ENCODE measurements around the gene DYRK2.

The DYRK2 gene

DNA sequence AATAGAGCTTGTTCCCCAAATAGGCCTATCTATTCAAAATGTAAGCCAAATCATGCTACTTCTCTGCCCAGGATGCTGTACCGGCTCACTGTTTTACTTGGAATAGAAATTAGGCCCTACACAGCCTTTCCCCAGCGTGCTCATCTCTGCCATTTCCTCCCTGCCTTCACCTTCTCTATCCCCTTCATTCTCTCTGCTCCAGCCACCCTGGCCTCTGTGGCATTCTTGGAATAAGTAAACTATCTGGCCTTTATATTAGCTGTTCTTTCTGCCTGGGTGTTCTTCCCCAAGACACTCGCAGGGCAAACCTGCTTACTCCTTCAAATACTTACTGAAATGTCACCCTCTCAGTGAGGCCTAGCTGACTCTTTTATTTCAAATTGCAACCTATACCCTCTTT lies 30.9 kb upstream of the DYRK2 start:
- no peaks in the 10 kb centered on the region for H3K27me3 ChIP-seq (ENCODE audit: insufficient read depth, poor library complexity, severe bottlenecking)
- no peak for DNase-seq (ENCODE audit: low spot score)
- H3K4me1 ChIP-seq (ENCODE audit: insufficient read depth, poor library complexity, severe bottlenecking): no peaks in the 10 kb centered on the region
- H3K9me3 ChIP-seq (ENCODE audit: severe bottlenecking): no peaks in the 10 kb centered on the region
- TF ChIP-seq, protein P1, sequence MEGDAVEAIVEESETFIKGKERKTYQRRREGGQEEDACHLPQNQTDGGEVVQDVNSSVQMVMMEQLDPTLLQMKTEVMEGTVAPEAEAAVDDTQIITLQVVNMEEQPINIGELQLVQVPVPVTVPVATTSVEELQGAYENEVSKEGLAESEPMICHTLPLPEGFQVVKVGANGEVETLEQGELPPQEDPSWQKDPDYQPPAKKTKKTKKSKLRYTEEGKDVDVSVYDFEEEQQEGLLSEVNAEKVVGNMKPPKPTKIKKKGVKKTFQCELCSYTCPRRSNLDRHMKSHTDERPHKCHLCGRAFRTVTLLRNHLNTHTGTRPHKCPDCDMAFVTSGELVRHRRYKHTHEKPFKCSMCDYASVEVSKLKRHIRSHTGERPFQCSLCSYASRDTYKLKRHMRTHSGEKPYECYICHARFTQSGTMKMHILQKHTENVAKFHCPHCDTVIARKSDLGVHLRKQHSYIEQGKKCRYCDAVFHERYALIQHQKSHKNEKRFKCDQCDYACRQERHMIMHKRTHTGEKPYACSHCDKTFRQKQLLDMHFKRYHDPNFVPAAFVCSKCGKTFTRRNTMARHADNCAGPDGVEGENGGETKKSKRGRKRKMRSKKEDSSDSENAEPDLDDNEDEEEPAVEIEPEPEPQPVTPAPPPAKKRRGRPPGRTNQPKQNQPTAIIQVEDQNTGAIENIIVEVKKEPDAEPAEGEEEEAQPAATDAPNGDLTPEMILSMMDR (IDR thresholded peaks at IDR 0.05; ENCODE audit: poor library complexity, severe bottlenecking): no peak
- H3K27ac ChIP-seq (ENCODE audit: poor library complexity, severe bottlenecking): no peak overlapping the region
- H3K4me3 ChIP-seq (ENCODE audit: severe bottlenecking): no peak overlapping the region
- ATAC-seq (ENCODE audit: low read depth): no peak
- H3K36me3 ChIP-seq (ENCODE audit: low read depth): no peaks in the 10 kb centered on the region

DNA sequence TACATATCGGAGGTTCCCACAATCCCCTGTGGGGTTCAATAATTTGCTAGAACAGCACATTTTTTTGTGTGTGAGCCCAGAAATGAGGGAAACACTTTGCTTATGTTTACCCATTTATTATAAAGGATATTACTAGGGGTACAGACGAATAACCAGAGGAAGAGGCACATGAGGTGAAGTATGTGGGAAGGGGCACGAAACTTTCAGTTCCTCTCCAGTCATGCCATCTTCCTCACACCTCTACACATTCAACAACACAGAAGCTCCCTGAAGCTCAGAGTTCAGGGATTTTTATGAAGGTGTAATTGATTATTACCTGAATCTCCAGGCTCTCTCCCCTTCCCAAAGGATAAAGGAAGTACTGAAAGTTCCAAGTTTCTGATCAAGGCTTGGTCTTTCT lies 30.2 kb upstream of the DYRK2 start:
- no peak overlapping the region for H3K27ac ChIP-seq (ENCODE audit: poor library complexity, severe bottlenecking)
- TF ChIP-seq, protein P1 (IDR thresholded peaks at IDR 0.05; ENCODE audit: poor library complexity, severe bottlenecking): no peak
- H3K4me1 ChIP-seq (ENCODE audit: insufficient read depth, poor library complexity, severe bottlenecking): no peaks in the 10 kb centered on the region
- no peaks in the 10 kb centered on the region for H3K9me3 ChIP-seq (ENCODE audit: severe bottlenecking)
- H3K27me3 ChIP-seq (ENCODE audit: insufficient read depth, poor library complexity, severe bottlenecking): no peaks in the 10 kb centered on the region
- H3K4me3 ChIP-seq (ENCODE audit: severe bottlenecking): no peak overlapping the region
- no peaks in the 10 kb centered on the region for H3K36me3 ChIP-seq (ENCODE audit: low read depth)
- no peak for DNase-seq (ENCODE audit: low spot score)
- no peak for ATAC-seq (ENCODE audit: low read depth)

DNA sequence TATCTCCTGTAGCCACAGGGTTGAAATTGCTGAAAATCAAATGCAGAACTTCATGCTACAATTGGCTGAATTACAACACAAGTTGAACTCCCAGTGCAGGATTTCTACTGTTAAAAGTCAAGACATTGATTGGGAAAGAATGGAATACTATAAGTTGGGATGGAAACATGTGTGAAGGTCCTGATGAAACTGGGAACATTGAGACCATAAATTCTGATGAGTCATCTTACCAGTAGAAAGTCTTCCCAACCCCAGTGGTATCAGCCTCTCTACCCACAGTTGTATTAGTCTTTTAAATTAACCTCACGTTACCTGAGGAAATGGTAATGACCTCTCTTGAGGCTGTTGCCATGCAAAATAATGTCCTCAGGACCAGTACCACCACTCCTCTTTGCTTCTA lies 27.4 kb upstream of the DYRK2 start:
- no peak overlapping the region for H3K27ac ChIP-seq (ENCODE audit: poor library complexity, severe bottlenecking)
- DNase-seq (ENCODE audit: low spot score) (no peak), ATAC-seq (ENCODE audit: low read depth) (no peak)
- H3K36me3 ChIP-seq (ENCODE audit: low read depth): no peaks in the 10 kb centered on the region
- H3K4me1 ChIP-seq (ENCODE audit: insufficient read depth, poor library complexity, severe bottlenecking): no peaks in the 10 kb centered on the region
- TF ChIP-seq, protein P1 (IDR thresholded peaks at IDR 0.05; ENCODE audit: poor library complexity, severe bottlenecking): no peak
- no peak overlapping the region for H3K4me3 ChIP-seq (ENCODE audit: severe bottlenecking)
- H3K27me3 ChIP-seq (ENCODE audit: insufficient read depth, poor library complexity, severe bottlenecking): no peaks in the 10 kb centered on the region
- H3K9me3 ChIP-seq (ENCODE audit: severe bottlenecking): no peaks in the 10 kb centered on the region

DNA sequence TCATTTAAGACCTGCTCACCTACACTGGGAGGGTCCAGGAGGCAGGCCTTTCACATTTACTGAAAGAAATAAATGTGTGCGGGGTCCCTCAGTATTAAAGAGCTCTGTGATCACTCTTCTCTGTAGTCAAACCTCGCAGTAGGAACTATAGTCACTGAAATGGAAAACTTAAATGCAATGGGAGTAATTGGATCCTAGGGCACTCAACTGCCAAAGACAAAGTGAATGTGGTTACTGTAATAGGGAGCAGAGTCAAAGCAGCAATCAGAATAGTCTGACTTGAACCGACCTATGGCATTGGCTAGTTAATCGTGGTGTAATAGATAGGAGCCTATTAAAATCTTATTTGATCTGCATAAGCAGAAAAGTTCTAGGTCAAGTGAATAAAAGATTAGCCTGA lies 26.6 kb upstream of the DYRK2 start:
- TF ChIP-seq, protein P1 (IDR thresholded peaks at IDR 0.05; ENCODE audit: poor library complexity, severe bottlenecking): no peak
- Histone ChIP-seq H3K4me3 (ENCODE audit: severe bottlenecking) (no peak overlapping the region), H3K27ac (ENCODE audit: poor library complexity, severe bottlenecking) (no peak overlapping the region), H3K9me3 (ENCODE audit: severe bottlenecking) (no peaks in the 10 kb centered on the region), H3K4me1 (ENCODE audit: insufficient read depth, poor library complexity, severe bottlenecking) (no peaks in the 10 kb centered on the region), H3K36me3 (ENCODE audit: low read depth) (no peaks in the 10 kb centered on the region), H3K27me3 (ENCODE audit: insufficient read depth, poor library complexity, severe bottlenecking) (no peaks in the 10 kb centered on the region)
- no peak for ATAC-seq (ENCODE audit: low read depth)
- DNase-seq (ENCODE audit: low spot score): no peak

DNA sequence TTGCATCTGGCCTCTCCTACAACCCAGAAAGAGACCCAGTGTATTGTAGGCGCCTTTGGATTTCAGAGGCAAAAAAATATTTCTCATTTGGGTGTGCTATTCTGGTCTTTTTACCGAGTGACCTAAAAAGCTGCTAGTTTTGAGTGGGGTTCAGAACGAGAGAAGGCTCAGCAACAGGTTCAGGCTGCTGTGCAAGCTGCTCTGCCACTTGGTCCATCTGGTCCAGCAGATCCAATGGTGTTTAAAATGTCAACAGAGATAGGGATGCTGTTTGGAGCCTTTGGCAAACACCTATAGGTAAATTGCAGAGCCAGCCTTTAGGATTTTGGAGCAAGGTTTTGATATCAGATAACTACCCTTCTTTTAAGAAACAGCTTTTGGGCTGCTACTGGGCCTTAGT lies 25.3 kb upstream of the DYRK2 start:
- no peak overlapping the region for H3K4me3 ChIP-seq (ENCODE audit: severe bottlenecking)
- no peak overlapping the region for H3K27ac ChIP-seq (ENCODE audit: poor library complexity, severe bottlenecking)
- ATAC-seq (ENCODE audit: low read depth): no peak
- no peaks in the 10 kb centered on the region for H3K4me1 ChIP-seq (ENCODE audit: insufficient read depth, poor library complexity, severe bottlenecking)
- H3K9me3 ChIP-seq (ENCODE audit: severe bottlenecking): no peaks in the 10 kb centered on the region
- DNase-seq (ENCODE audit: low spot score): no peak
- no peaks in the 10 kb centered on the region for H3K36me3 ChIP-seq (ENCODE audit: low read depth)
- no peaks in the 10 kb centered on the region for H3K27me3 ChIP-seq (ENCODE audit: insufficient read depth, poor library complexity, severe bottlenecking)
- TF ChIP-seq, protein P1 (IDR thresholded peaks at IDR 0.05; ENCODE audit: poor library complexity, severe bottlenecking): no peak

Measured in RWPE2 (cell line).